ENCODE measurements around the gene SNX5. TPM values are rescaled to one million over a fixed set of nuclear protein-coding genes. Genes with fewer than 3 reads are reported as not detected.
A peak's percentile ranks its signal among the peaks of the same experiment; 100 is the strongest.

Gene SNX5
- total and polyA plus RNA-seq, 2 of the 8 experiments (the other 6 are each of a cell fraction or from before 2014, with no cell fraction given): 155 to 194 TPM

DNA sequence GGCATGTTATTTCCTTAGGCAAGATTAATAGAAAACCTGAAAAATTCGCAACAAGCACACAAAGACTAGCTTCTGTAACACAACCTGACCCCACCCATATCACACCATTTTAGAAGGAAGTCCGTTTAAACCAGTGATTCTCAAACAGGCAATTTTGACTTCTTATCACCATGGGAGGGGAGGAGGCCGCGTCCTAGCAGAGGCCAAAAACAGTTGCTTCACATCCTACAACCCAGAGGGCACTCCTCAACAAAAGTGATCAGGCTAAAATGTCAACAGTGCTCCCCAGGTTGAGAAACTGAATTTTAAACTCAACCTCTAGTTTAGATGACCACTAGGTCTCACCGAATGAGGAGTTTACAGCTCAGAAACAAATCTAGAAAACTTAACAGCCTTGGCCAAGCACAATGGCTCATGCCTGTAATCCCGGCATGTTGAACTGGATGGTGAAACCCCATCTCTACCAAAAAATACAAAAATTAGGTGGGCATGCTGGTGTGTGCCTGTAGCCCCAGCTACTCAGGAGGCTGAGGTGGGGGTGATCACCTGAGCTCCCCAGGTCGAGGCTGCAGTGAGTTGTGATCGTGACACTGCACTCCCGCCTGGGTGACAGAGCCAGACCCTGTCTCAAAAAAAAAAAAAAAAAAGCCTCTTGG, 3.4 kb downstream of the SNX5 start:
- H3K9ac ChIP-seq (replicated peaks in 1 of 4; ENCODE audit: extremely low read depth in 1 of 4, low read depth in 3 of 4, low read length in 3 of 4): peak overlapping the region in 3 of 4 experiments; percentile 51 to 75 (median 58); a peak in 5 of 7 replicates
- FAIRE-seq: no peak

More for the DNA sequence above, 3.4 kb downstream of the SNX5 start:
- Histone ChIP-seq H2BK15ac (ENCODE audit: low read length) (no peak overlapping the region), H3K18ac (ENCODE audit: extremely low read depth, low read length) (no peak overlapping the region), H3K4ac (replicated peaks; ENCODE audit: insufficient read length, low read depth, low read length) (no peak overlapping the region), H3K9me3 (ENCODE audit: insufficient read depth in 2 of 2, low read depth in 1 of 2, low read length in 1 of 2) (no peaks in the 10 kb centered on the region), H3K4me2 (ENCODE audit: insufficient read depth in 1 of 2, low read depth in 2 of 2, low read length in 2 of 2) (peak overlapping the region; percentile 76 to 98), H3K79me2 (ENCODE audit: control insufficient read depth in 1 of 2, insufficient read depth in 2 of 2, low read length in 2 of 2) (peaks cover 85 to 97% of the 10 kb centered on the region in 2 experiments), H3K4me3 (ENCODE audit: extremely low read depth in 1 of 4, insufficient read depth in 2 of 4, low read depth in 3 of 4, low read length in 4 of 4) (peak overlapping the region; percentile 77 to 99 (median 91); a peak in 7 of 8 replicates), H3K4me1 (replicated peaks in 1 of 4; ENCODE audit: control insufficient read depth in 3 of 4, insufficient read depth in 4 of 4, low read length in 3 of 4) (peaks cover 4 to 17% (median 14%) of the 10 kb centered on the region in 4 experiments; a peak in 6 of 7 replicates), H3K56ac (replicated peaks; ENCODE audit: insufficient read length, low read depth, low read length) (no peak overlapping the region), H3K14ac (ENCODE audit: insufficient read length) (no peak overlapping the region), H2BK5ac (ENCODE audit: low read depth, low read length) (no peak overlapping the region), H2BK20ac (ENCODE audit: low read length) (no peak overlapping the region), H3K23ac (ENCODE audit: insufficient read length) (no peak overlapping the region), H3K27ac (ENCODE audit: low read depth, low read length) (0 out of 2 replicates have a peak overlapping the region, but pooled peaks have one; percentile 4), H2BK120ac (replicated peaks; ENCODE audit: low read depth, low read length) (no peak overlapping the region), H3K27me3 (replicated peaks in 1 of 4; ENCODE audit: control insufficient read depth in 3 of 4, extremely low read depth in 1 of 4, insufficient read depth in 3 of 4, low read length in 3 of 4) (no peaks in the 10 kb centered on the region), H2AK5ac (ENCODE audit: low read depth, low read length) (no peak overlapping the region), H3K23me2 (ENCODE audit: low read depth, low read length) (peaks cover 13% of the 10 kb centered on the region), H4K91ac (replicated peaks; ENCODE audit: insufficient read length, low read length) (no peak overlapping the region), H2AFZ (ENCODE audit: low read length) (no peak overlapping the region), H4K8ac (ENCODE audit: extremely low read depth, insufficient read depth, low read length) (no peak overlapping the region; the same call in 1 of the 2 replicates), H4K20me1 (replicated peaks in 1 of 2; ENCODE audit: control insufficient read depth in 1 of 2, insufficient read depth in 2 of 2, low read length in 2 of 2) (peaks cover 40 to 44% of the 10 kb centered on the region in 2 experiments), H2BK12ac (ENCODE audit: low read depth, low read length) (no peak overlapping the region), H3K79me1 (ENCODE audit: low read depth, low read length) (0 out of 2 replicates have a peak, but pooled peaks cover 3% of the 10 kb centered on the region), H3K36me3 (ENCODE audit: control insufficient read depth in 2 of 4, insufficient read depth in 4 of 4, low read length in 3 of 4) (peaks cover 0 to 31% (median 0%) of the 10 kb centered on the region in 4 experiments; a peak in 1 of 8 replicates), H4K5ac (ENCODE audit: insufficient read length, low read depth, low read length) (no peak overlapping the region)
- CTCF ChIA-PET (ENCODE audit: partially characterized antibody): interaction anchor here (0.6 to 2.0 kb wide), 11 partner anchors 13 to 121 kb away, joined by 3 to 8 read pairs (median 3); no protein-coding TSS in a partner anchor
- DNase-seq (ENCODE audit: low read depth in 1 of 2, low spot score in 2 of 2): no peak
- WGBS, 2 experiments (ENCODE audit: extremely low coverage in 1 of 2, insufficient coverage in 1 of 2, insufficient read length in 1 of 2, insufficient replicate concordance in 2 of 2, low coverage in 1 of 2, low lambda C conversion rate in 2 of 2, missing lambda C conversion rate in 1 of 2): 52% methylated on average over 9 of the region's 9 CpGs; no CpG with 5 or more reads in 1 of the 2 experiments
- POLR2A ChIA-PET (ENCODE audit: partially characterized antibody): interaction anchor here (0.6 to 20.7 kb wide), 11 partner anchors 9 to 388 kb away, joined by 3 to 424 read pairs (median 7); partner anchors contain the start of gene OVOL2
- TF ChIP-seq SP1 (IDR thresholded peaks at IDR 0.05; ENCODE audit: low read depth, low read length): no peak
- TF ChIP-seq CHD1 (IDR thresholded peaks at IDR 0.05; ENCODE audit: low read depth, low read length): peak; percentile 19; the same call in 1 of the 2 replicates
- no peak for TF ChIP-seq SRF (IDR thresholded peaks at IDR 0.05; ENCODE audit: low read depth, low read length)
- no peak for TF ChIP-seq CREB1 (IDR thresholded peaks at IDR 0.05)
- no peak for TF ChIP-seq EGR1 (IDR thresholded peaks at IDR 0.05; ENCODE audit: borderline replicate concordance, low read depth, low read length)
- no peak for TF ChIP-seq RXRA (IDR thresholded peaks at IDR 0.05; ENCODE audit: insufficient read depth, low read depth, low read length)
- TF ChIP-seq, protein P1, sequence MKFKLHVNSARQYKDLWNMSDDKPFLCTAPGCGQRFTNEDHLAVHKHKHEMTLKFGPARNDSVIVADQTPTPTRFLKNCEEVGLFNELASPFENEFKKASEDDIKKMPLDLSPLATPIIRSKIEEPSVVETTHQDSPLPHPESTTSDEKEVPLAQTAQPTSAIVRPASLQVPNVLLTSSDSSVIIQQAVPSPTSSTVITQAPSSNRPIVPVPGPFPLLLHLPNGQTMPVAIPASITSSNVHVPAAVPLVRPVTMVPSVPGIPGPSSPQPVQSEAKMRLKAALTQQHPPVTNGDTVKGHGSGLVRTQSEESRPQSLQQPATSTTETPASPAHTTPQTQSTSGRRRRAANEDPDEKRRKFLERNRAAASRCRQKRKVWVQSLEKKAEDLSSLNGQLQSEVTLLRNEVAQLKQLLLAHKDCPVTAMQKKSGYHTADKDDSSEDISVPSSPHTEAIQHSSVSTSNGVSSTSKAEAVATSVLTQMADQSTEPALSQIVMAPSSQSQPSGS (IDR thresholded peaks at IDR 0.05; ENCODE audit: low read length): no peak
- TF ChIP-seq POLR2AphosphoS5 (IDR thresholded peaks at IDR 0.05; ENCODE audit: low read depth, low read length): peak; percentile 76
